Heart right ventricle (tissue), 16 donors: Measurements from ENCODE around the gene LRRC25. TPM values are rescaled to one million over a fixed set of nuclear protein-coding genes. Genes with fewer than 3 reads are reported as not detected.
"Not testable (repeated sequence)": the region's sequence is repeated elsewhere in the genome, so short reads cannot be mapped to it uniquely, and the experiment has no call there.

ENCODE experiments used
- ATAC-seq, 8 donors: fragments of 200-7000 bp; cut with Tn5 transposase; one replicate each; pipeline ENCODE4 v1.9.1; 2020; ENCODE audit warnings: mild to moderate bottlenecking in 8 of 8, moderate library complexity in 8 of 8, moderate number of reproducible peaks in 1 of 8
- DNase-seq, 2 donors: peaks; one replicate each; pipeline ENCODE4 v3.0.0-alpha.2; 2020
- H3K27ac ChIP-seq, 10 donors: fragments of 200-600 bp; sonication (generic) in 2 of 10; one replicate each; pipeline versions ENCODE4 v1.5.0 to v1.8.0; 2020 to 2022; ENCODE audit warnings: mild to moderate bottlenecking in 3 of 10
- H3K27me3 ChIP-seq, 7 donors: fragments of 200-600 bp; one replicate each; pipeline ENCODE4 v1.8.0; 2021 to 2022; ENCODE audit warnings: mild to moderate bottlenecking in 2 of 7
- H3K36me3 ChIP-seq, 9 donors: fragments of 200-600 bp; sonication (generic) in 1 of 9; one replicate each; pipeline versions ENCODE4 v1.5.0 to v1.8.0; 2020 to 2022; ENCODE audit warnings: mild to moderate bottlenecking in 2 of 9
- H3K4me1 ChIP-seq, 9 donors: fragments of 200-600 bp; sonication (generic) in 1 of 9; one replicate each; pipeline versions ENCODE4 v1.5.0 to v1.8.0; 2020 to 2022; ENCODE audit warnings: mild to moderate bottlenecking in 4 of 9
- H3K4me3 ChIP-seq, 10 donors: fragments of 200-600 bp; sonication (generic) in 2 of 10; one replicate each; pipeline versions ENCODE4 v1.5.0 to v1.8.0; 2020 to 2022; ENCODE audit warnings: mild to moderate bottlenecking in 7 of 10, moderate library complexity in 2 of 10
- H3K9me3 ChIP-seq, 11 donors: fragments of 200-600 bp in 10 of 11; sonication (generic) in 2 of 11; one replicate each; pipeline versions ENCODE4 v1.5.0 to v1.8.0; 2013 to 2022; ENCODE audit warnings: mild to moderate bottlenecking in 2 of 11, control low read depth in 1 of 11, moderate library complexity in 1 of 11
- CTCF ChIP-seq, 9 donors: fragments of 200-600 bp; sonication (generic) in 2 of 9; IDR thresholded peaks; one replicate each; pipeline versions ENCODE4 v1.5.0 to v1.8.0; 2021 to 2022; ENCODE audit warnings: antibody characterized with exemption in 9 of 9, mild to moderate bottlenecking in 5 of 9, moderate library complexity in 1 of 9
- WGBS, 2 donors: extraction: QIAGEN DNeasy Blood & Tissue Kit; methylation state at CpG; one replicate each; pipeline ENCODE4 v1.1.7; 2013; ENCODE audit warnings: inconsistent platforms in 1 of 2; 5-methylcytosine and 5-hydroxymethylcytosine counted together
- intact Hi-C, 10 donors: fragments of 100-400 bp; cut with DNase I; formaldehyde crosslinking; loops; one replicate each; pipeline versions ENCODE4 v1.11.1 to v1.14.2; 2022
- polyA plus RNA-seq, 2 donors: library from polyadenylated mRNA; stranded (reverse); fragments of 200-250 nt; gene quantifications; one replicate each; pipeline ENCODE4 v1.2.3, GENCODE V29; 2013
- total RNA-seq, 10 donors: library from RNA; stranded (reverse); fragmentation: NEBNext Ultra II Directional in 3 of 10; extraction: Animal tissue kit (Norgen Biotek cat#: 25700) in 3 of 10; gene quantifications; one replicate each; pipeline versions ENCODE4 v1.2.1 to v1.2.4, GENCODE V29; 2021 to 2023
- donor health status: Arrhythmogenic right ventricular cardiomyopathy.
- donor health status: ischemic (EF 13 %, LVEDD 7.1; RV severe dilation, severe dysfunction).
- donor health status: healthy with polysubstance abuse.
- donor health status: DM: no; HTN: yes; CAD: no.
- donor health status: DM: no; HTN: no; CAD: no.
- donor health status: ischemic (EF 25% LVEDD 6.9; RV normal size, moderate dysfunction).
- donor health status: ischemic (EF 25% LVEDD 5.7; RV mildly dilated, moderate dysfunction).
- donor health status: healthy.
- donor health status: DM: yes; HTN: yes; CAD: no.
- donor health status: Ischemic cardiomyopathy.
- donor health status: ischemic (EF 35%, LVEDD 5.7; RV mildly dilated, moderate dysfunction).
- donor health status: nonischemic (EF 11% LVEDD 7.7; RV severe dilation, severe dysfunction).
- donor health status: DM: yes; HTN: yes; CAD: no.
- donor health status: PGD.
- donor health status: ischemic (EF 29% LVEDD 5.4; RV normal size, mild dysfunction).
- donor health status: nonischemic (EF 23%, LVEDD 6.1; RV moderate dilation, normal function).

The LRRC25 gene
- total and polyA plus RNA-seq, 12 donors: 0.57 to 13.3 (median 1.8) TPM

GRCh38 chr19:18373407-18373891, 24.0 kb downstream of the LRRC25 start:
- intact Hi-C loops: no loop called here
- Histone ChIP-seq H3K36me3 (no peaks in the 10 kb centered on the region), H3K27ac (peak overlapping the region in 9 of 10 donors; percentile 41 to 91 (median 83)), H3K9me3 (no peaks in the 10 kb centered on the region), H3K4me3 (no peak overlapping the region), H3K4me1 (peaks cover 10 to 40% (median 25%) of the 10 kb centered on the region in 9 donors), H3K27me3 (no peaks in the 10 kb centered on the region)
- DNase-seq: no peak
- TF ChIP-seq CTCF (IDR thresholded peaks at IDR 0.05): no peak
- ATAC-seq: peak in 1 of 8 donors; percentile 3
- 62 to 65% methylated on average over 4 of the region's 4 CpGs for WGBS, 2 donors

DNA sequence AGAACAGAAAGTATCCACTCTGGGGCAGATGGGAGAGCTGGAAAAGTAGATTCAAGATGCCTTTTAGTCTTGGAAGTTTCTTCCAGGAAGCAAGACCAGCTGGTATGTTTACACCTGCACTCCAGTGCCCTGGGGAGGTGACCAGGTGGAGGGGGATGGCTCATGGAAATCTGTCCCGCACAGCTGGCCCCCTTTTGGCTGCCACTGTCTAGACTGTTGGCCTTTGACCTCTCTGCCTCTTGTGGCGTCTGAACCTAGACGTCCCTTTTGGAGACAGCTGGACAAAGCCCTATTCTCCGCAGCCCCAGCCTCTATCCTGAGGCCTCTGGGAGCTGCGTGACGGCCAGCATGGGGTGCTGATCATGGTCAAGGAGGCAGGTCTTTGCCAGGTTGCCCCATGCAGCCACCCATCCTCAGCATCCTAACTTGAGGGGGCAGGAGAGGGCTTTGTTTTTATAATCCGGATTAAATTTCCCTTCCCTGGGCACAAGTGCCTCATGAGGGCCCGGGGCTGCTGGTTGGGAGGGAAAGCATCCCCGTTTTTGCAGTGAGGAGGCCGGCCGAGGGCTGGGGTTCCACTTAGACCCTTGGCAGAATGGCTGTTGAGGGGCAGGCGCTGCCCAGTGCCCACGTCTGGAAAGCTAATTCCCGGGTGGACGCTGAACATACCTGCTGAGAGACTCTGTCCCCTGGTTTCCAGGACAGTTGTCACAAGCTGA, 28.8 kb downstream of the LRRC25 start:
- ATAC-seq (no peak), DNase-seq (no peak)
- WGBS, 2 donors: 83 to 86% methylated on average over 15 of the region's 15 CpGs
- TF ChIP-seq CTCF (IDR thresholded peaks at IDR 0.05): no peak
- H3K27me3 ChIP-seq: no peaks in the 10 kb centered on the region
- intact Hi-C loops: no loop called here
- H3K36me3 ChIP-seq: peaks cover 0 to 12% (median 0%) of the 10 kb centered on the region in 9 donors
- no peak overlapping the region for H3K4me3 ChIP-seq
- peaks cover 0 to 44% (median 28%) of the 10 kb centered on the region in 9 donors for H3K4me1 ChIP-seq
- H3K27ac ChIP-seq: no peak overlapping the region
- no peaks in the 10 kb centered on the region for H3K9me3 ChIP-seq

GRCh38 chr19:18366021-18366435, 31.4 kb downstream of the LRRC25 start:
- intact Hi-C loops: no loop called here
- Histone ChIP-seq H3K27me3 (no peaks in the 10 kb centered on the region), H3K4me1 (peaks cover 0 to 34% (median 25%) of the 10 kb centered on the region in 9 donors), H3K9me3 (no peaks in the 10 kb centered on the region), H3K27ac (peak overlapping the region in 8 of 10 donors; percentile 74 to 93 (median 86)), H3K4me3 (no peak overlapping the region), H3K36me3 (peaks cover 0 to 38% (median 0%) of the 10 kb centered on the region in 9 donors)
- ATAC-seq (no peak), DNase-seq (no peak)
- WGBS, 2 donors: 90 to 94% methylated on average over 2 of the region's 2 CpGs
- TF ChIP-seq CTCF (IDR thresholded peaks at IDR 0.05): no peak

GRCh38 chr19:18364826-18365528, 32.4 kb downstream of the LRRC25 start:
- intact Hi-C loops: no loop called here
- WGBS, 2 donors: 5 to 8% methylated on average over 15 of the region's 15 CpGs
- peaks cover 0 to 34% (median 25%) of the 10 kb centered on the region in 9 donors for H3K4me1 ChIP-seq
- H3K4me3 ChIP-seq: peak overlapping the region in 3 of 10 donors; percentile 16 to 34 (median 28)
- H3K9me3 ChIP-seq: no peaks in the 10 kb centered on the region
- DNase-seq (peak; percentile 27 to 90), ATAC-seq (peak; percentile 73 to 93 (median 86))
- H3K27ac ChIP-seq: peak overlapping the region; percentile 5 to 93 (median 85)
- TF ChIP-seq CTCF (IDR thresholded peaks at IDR 0.05): no peak
- H3K36me3 ChIP-seq: peaks cover 0 to 48% (median under 1%) of the 10 kb centered on the region in 9 donors
- no peaks in the 10 kb centered on the region for H3K27me3 ChIP-seq

- intact Hi-C loops, H3K27me3 ChIP-seq, DNase-seq, H3K9me3 ChIP-seq: not testable (repeated sequence)
- Histone ChIP-seq H3K4me1 (peaks cover 0 to 34% (median 25%) of the 10 kb centered on the region in 9 donors), H3K27ac (peak overlapping the region in 9 of 10 donors; percentile 24 to 93 (median 85)), H3K4me3 (peak overlapping the region in 2 of 10 donors; percentile 28 to 34), H3K36me3 (peaks cover 0 to 54% (median 6%) of the 10 kb centered on the region in 9 donors)
- WGBS, 2 donors: 45 to 52% methylated on average over 11 of the region's 11 CpGs
- ATAC-seq: peak in 6 of 8 donors; percentile 4 to 27 (median 11)
Measured at GRCh38 chr19:18364277-18364825, 33.1 kb downstream of the LRRC25 start.
